HG03439 (cell line): ENCODE results near the gene SNX32.
"Not testable (repeated sequence)": the region's sequence is repeated elsewhere in the genome, so short reads cannot be mapped to it uniquely, and the experiment has no call there.

Source experiments
- ATAC-seq: cut with Tn5 transposase; IDR thresholded peaks from one replicate; pipeline ENCODE4 v1.9.1; 2021; ENCODE audit warnings: mild to moderate bottlenecking, moderate library complexity; ENCODE audit not compliant: unreplicated experiment

Gene SNX32

DNA sequence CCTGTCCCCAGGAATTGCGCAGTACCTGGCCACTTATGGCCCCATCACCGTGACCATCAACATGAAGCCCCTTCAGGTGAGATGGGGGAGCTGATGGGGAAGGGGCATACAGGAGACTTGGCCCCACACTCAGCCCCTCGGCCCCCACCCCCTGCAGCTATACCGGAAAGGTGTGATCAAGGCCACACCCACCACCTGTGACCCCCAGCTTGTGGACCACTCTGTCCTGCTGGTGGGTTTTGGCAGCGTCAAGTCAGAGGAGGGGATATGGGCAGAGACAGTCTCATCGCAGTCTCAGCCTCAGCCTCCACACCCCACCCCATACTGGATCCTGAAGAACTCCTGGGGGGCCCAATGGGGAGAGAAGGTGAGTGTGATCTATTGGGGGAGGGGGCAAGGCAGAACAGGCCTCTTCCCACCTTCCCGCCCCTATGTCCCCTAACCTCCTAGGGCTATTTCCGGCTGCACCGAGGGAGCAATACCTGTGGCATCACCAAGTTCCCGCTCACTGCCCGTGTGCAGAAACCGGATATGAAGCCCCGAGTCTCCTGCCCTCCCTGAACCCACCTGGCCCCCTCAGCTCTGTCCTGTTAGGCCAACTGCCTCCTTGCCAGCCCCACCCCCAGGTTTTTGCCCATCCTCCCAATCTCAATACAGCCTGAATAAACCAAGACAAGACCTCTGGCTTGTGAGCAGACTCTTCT, 49.4 kb downstream of the SNX32 start:
- no peak for ATAC-seq

DNA sequence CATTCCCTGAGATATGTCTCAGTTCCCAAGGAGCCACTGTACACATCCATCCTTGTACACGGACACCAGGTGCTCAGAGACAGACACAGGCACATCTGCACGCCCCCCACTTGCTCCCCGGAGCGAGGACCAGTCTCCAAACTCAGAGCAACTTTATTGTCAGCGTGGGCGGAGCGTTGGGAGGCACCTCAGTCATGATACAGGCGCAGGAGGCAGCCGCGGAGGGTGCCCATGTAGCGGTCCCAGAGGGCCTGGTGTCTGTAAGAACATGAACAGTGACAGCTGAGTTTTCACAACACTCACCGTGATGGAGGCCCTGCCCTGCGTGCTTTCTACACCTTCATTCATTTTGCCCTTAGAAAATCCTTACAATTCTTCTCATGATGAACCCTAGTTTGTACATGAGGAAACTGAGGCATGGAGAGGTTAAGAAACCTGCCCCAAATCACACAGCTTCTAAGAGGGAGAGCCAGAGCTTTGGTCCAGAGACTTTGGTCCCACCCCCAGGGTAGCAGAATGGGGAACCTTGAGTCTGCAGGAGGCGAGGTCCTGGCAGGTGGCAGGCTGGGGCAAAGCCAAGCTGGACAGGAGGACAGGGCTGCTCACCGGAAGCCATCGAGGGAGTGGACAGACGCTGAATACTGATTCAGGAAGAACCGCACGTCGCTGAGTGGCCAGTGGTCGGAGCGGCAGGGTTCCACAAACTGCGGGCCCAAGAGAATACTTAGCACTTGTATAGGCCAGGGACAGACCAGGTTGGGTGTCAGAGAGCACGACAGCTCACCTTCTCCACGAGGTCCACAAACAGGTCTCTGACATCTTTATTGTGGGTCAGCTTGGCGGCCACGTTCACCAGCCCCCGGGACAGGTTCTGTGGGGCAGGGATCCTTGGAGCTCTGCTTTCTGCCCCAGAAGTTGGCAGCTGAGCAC, 50.3 kb downstream of the SNX32 start:
- ATAC-seq, result no peak

DNA sequence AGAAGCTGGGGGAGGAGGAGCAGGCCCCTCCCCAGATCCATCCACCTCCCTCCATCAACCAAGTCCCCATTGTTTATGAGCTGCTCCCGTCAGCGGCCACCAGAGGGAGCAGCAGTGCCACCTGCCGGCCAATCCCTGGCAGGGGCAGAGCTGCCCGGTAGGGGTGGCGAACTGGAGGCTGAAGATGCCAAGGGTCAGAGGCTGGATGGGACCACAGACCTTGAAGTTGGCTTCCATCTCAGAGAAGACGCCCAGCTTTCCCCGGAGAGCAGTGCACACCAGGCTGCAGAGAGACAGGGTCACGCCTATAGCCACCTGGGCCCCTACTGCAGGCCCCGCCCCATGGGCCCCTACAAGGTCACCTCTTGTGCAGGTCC, 50.9 kb downstream of the SNX32 start:
- no peak for ATAC-seq

DNA sequence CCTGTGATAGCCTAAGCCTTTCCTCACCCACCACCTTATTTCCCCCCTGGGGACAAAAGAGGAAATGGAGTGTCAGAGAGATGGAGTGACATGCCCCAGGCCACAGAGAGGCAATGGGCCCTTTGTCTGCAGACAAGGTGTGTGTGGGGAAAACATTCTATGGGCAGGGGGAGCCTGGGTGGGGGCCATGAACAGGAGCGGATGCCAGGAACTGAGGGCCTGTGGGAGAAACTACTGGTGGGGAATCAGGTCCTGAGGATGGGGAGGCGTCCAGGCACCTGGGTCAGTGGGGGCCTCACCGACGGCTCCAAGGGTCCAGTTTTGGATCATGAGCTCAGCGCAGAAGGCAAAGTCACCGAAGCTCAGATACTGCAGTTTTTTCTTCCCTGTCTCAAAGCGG, 51.5 kb downstream of the SNX32 start:
- no peak for ATAC-seq

DNA sequence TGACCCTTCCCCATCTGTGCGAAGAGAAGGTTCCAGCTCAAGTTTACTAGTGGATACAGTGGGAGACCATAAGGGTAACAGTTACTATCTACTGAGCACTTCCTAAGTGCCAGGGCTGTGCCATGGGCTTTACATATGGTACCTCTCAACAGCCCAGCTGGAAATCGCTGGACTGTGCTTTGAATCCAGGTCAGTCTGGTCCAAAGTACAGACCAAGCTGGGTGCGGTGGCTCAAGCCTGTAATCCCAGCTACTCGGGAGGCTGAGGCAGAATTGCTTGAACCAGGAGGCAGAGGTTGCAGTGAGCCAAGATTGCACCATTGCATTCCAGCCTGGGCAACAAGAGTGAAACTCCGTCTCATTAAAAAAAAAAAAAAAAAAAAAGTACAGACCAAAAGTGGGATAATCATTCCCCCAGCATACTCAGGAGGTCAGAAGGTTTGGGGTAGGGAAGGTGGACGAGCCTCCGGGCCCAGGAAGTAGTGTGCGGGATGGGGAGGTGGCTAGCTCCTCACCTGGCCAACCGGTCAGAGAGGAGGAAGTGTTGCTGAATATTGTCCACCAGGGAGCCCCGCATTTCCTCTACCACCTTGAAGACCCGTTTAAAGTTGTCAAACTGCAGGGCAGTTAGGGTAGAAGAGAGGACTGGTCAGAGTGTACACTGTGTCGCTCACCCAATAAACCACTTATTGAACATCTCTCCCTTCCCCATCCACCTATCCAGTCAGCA, 52.2 kb downstream of the SNX32 start:
- ATAC-seq, result no peak

DNA sequence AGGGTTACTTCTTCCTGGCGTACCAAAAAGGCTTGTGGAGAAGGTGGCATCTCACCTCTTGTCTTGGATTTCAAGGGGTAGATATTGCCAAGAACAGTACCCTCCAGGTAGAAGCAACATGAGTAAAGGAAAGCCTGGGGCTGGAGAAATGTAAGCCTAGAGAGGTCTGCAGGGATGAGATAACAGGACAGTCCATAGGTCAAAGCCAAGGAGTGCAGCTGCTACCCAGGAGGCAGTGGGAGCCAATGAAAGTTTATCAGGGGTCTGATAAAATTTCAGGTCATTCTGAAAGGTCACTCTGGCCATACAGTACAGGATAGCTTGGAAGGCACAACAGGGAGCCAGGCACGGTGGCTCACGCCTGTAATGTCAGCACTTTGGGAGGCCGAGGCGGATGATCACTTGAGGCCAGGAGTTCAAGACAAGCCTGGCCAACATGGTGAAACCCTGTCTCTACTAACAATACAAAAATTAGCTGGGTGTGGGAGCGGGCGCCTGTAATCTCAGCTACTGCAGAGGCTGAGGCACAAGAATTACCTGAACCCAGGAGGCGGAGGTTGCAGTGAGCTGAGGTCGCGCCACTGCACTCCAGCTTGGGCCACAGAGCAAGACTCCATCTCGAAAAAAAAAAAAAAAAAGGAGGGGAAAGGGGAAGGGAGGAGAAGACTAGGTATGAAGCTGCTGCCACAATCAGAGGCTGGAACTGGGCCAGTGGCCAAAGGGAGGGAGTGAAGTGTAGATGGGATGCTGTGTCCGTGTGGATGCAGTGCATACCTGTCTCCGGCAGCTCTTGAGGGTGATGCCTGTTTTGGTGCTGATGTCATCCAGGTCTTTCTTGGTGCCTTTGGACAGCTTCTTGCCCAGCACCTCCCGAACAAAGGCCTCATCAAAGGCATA, 53.3 kb downstream of the SNX32 start:
- ATAC-seq, result no peak

DNA sequence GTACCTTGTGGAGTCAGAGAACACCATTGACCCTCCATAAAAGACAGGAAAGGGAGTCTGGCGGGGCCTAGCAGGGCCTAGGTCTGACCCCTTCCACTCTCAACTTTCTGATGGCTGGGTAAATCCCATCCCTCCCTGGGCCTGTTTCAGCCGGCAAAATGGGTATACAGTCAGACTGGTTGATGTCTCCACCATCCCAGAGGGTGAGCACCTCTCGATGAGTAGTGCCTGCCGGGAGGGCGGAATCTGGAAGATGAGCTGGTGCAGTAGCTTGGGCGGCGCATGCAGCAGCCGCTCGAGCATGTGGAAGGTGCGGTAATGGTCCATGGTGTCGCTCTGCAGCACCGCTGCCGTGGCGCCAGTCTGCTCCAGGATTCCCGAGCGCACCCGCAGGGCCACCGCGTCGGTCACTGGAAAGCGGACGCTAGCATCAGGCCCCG, 54.0 kb downstream of the SNX32 start:
- ATAC-seq, result no peak

DNA sequence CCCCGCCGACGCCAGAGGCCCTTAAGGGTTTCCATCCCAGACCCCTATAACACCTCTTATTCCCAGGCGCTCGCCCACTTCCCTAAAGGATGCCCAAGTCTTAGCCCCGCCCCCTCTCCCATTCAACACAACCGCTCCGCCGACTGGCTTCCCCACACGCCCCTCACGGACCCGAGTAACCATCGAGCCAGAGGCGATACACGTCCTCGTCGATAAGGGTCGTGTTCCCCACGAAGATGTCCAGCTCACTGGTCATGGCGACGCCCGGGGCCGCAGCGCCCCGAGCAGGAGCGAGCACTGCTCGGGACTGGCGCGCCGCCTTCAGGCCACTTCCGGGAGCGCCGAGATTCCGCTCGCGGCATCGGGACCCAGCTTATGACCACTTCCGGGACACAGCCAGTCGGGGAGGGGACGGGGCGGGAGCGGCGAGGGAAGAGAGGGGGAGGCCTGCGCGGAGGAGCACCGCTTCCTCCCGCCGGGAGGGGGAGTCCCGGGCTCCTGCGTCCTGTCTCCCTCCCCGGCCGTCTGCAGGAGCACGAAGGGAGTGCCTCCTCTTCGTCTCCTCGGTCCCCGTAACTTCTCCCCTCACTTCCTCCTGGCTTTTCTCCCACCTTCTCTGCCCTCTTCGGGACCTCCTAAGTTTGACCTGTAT, 54.5 kb downstream of the SNX32 start, which contains the start of gene FIBP:
Gene FIBP, minus strand, starts transcription at position 309 of the 652 bp plus-strand sequence. Its CDS starts 53 bp downstream, at position 256.
- ATAC-seq, result peak; percentile 38

DNA sequence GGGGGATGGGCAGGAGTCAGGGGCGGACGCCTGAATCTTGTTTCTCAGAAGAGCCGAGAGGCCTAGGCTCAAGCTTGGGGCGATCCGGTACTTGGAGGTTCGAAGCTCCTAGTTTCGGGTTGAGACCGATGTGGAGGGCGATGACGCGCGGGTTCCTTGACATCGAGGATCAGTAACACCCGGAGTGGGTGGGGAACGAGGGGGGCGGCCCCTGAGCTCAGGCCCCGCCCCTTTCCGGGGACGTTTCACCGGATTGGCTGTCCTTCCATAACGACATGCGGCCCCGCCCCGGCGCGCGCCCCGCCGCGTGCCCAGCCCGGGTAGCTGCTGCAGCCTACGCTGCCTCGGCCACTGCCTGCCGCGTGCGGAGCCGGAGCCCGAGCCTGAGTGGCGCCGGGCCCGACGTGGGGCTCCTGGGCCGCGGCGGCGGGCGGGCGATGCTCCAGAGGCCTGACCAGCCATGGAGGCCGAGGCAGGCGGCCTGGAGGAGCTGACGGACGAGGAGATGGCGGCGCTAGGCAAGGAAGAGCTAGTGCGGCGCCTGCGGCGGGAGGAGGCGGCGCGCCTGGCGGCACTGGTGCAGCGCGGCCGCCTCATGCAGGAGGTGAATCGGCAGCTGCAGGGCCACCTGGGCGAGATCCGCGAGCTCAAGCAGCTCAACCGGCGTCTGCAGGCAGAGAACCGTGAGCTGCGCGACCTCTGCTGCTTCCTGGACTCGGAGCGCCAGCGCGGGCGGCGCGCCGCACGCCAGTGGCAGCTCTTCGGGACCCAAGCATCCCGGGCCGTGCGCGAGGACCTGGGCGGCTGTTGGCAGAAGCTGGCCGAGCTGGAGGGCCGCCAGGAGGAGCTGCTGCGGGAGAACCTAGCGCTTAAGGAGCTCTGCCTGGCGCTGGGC, 56.8 kb downstream of the SNX32 start, which contains the start of gene CCDC85B:
Gene CCDC85B, plus strand, starts transcription at position 350 of the 895 bp plus-strand sequence. Its CDS starts 111 bp downstream, at position 461.
- ATAC-seq, result peak; percentile 55

DNA sequence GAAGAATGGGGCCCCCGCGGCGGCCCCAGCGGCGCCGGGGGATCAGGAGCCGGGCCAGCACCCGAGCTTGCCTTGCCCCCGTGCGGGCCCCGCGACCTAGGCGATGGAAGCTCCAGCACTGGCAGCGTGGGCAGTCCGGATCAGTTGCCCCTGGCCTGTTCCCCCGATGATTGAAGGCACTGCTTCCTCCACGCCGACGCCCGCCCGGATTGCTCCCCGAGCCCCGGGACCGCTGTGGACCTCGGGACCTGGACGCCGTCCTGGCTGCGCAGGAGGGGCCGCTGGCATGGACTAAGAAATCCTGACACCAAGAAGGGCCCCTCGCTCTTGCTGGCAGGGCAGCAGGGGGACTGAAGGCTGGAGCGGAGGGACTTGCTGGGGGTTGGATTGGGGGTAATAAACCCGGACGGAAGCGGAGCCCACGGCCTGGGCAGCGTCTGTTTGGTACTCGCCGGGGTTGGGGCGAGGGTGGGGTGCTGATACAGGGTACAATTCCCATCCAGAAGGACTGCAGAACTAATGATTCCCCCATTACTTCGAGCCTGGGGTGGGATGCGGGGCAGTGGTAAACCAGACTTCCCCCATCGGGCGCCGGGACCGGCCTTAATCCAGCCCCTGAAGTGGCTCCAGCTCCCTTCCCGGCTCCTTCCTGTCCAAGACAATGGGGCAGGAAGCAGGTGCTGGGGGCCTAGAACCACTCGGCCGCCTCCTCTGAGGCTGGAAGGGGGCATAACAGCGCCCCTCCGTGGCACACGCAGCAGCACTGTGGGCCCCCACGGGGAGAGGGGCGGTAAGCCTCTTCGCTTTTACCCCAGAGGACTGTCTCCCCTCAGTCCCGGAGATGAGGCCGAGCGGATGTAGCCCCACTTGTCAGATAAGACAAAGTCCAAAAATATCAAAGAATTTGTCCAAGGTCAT, 57.7 kb downstream of the SNX32 start:
- ATAC-seq, result no peak

DNA sequence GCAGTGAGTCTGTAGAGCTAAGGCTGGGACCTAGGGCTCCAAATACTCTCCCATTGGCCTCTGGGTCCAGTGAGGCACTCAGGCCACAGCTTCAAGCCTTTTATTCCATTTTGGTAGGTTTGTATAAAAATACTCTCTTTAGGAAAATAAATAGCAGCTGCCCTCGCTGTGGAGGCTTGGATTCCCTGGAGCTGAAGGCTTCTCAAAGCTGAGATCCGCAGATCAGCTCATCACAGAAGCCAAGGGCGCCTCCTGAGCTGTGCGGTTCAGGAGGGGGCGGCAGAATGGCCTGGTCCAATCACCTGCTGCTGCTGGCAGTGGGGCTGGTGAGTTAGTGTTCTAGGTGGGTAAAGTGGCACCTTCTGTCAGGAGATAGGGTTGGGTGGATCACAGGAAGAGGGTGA, 58.4 kb downstream of the SNX32 start:
- not testable (repeated sequence) for ATAC-seq

DNA sequence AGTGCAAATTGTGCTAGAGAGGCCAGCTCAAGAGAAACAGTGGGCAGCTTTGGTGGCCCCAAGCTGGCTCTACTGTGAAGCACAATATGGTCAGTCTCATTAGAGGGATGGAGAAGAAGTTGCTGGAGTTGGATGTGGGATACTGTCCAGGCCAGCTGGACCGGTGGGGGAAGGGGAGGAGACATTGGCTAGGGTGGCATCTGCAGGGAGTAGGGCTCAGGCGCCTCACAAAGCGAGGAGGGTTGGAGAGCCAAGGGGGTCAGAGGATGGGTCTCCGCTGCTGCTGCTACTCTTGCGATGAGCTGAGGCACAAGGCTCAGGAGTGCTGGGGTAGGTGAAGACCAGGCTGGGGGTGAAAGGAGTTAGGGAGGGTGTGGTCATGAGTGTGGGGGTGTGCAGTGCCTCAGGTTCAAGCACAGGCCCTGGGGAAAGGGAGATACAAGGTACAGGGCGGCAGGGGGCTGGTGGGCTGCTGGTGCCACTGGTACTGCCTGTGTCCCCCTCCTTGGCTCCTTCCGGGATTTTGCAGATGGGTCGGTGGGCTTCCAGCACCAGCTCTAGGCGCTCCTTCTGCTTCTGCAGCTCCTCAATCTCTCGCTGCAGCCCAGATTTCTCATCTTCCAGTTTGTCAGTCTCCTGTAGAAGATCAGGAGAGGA, 59.0 kb downstream of the SNX32 start:
- no peak for ATAC-seq

DNA sequence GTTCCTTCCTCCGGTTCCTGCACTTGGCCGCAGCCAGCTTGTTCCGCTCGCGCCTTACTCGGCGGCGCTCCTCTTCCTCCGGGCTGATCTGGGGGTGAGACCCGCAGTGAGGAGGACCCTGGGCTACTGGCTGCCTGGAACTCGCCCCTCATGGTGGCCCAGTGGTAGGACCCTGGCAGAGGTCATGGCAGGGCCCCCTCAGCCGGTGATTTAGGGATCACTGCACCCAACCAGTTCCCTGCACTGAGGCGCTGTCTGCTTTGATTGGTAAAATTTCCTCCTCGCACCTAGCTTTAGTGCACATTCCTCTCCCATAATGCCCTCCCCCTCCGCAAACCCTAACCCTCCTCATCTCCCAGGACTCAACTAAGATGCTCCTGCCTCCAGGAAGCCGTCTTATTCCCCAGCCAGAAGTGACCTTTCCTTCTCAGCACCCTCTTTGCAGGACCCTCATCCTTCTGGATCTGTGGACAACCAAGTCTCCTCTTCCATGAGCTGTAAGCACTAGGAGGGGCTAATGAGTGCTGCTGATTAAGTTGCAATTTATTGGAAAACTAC, 60.4 kb downstream of the SNX32 start:
- ATAC-seq, result no peak

DNA sequence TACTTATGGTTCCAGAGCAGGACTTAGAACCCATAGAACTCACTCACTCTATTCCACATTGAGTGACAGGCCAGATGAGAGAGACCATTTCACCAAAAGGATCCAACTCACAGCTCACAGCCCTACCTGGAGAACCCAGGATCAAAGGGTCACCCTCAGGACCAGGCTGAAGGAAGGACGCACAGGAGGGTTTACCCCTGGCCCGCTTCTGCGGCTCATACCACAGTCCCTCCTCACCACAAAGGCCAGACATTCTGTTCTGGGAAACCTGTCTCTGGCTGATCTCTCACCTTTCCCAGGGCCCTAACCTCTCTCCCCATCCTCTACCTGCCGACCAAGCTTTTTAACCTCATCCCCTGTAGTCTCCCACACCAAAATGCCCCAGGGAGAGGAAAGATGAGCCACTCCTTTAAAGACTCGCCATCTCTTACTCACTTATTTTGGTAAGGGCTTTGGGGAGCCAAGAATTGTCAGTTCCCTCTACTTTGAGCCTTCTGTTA, 61.8 kb downstream of the SNX32 start:
- ATAC-seq, result no peak

DNA sequence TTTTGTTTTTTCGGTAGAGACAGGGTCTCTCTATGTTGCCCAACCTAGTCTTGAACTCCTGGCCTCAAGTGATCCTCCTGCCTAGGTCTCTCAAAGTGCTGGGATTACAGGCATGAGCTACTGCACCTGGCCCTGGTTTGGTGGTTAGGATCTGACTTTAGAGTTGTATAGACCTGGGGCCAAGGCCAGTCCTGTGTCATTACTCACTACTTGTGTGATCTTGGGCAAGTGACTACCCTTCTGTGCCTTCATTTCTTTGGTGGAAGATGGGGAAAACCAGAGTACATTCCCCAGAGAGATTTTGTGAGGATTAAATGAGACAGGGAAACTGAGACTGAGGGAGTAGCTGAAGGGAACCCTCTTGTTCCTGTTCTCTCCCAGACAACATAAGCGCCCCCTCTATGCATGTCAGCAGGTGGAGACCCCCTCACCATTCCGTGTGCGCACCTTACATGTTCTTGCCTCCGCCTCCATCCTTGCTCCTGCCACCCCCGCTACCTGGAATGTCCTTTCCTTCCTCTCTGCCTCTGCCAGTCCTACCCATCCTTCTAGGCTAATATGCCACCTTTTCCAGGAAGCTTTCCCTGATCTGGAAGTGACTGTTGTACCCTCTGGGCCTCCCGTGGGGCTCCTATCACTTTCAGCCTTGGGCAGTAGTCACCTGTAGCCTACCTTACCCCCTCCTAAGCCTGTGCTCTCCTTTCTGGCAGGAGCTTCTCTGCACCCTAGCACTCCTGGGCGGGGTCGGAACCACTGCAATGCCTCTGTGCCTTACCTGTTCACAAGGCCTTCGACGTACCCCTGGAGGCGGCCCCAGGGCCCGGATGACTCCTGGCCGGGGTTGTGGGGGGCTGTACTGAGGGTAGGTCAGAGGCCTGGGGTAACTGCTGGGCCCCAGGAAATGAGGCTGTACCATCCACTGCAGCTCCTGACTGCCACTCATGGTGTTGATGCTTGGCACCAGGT, 62.6 kb downstream of the SNX32 start:
- no peak for ATAC-seq
